ENCODE data around the gene MPEG1. TPM values are rescaled to one million over a fixed set of nuclear protein-coding genes. Genes with fewer than 3 reads are reported as not detected.
A peak's percentile ranks its signal among the peaks of the same experiment; 100 is the strongest.

Gene MPEG1, protein sequence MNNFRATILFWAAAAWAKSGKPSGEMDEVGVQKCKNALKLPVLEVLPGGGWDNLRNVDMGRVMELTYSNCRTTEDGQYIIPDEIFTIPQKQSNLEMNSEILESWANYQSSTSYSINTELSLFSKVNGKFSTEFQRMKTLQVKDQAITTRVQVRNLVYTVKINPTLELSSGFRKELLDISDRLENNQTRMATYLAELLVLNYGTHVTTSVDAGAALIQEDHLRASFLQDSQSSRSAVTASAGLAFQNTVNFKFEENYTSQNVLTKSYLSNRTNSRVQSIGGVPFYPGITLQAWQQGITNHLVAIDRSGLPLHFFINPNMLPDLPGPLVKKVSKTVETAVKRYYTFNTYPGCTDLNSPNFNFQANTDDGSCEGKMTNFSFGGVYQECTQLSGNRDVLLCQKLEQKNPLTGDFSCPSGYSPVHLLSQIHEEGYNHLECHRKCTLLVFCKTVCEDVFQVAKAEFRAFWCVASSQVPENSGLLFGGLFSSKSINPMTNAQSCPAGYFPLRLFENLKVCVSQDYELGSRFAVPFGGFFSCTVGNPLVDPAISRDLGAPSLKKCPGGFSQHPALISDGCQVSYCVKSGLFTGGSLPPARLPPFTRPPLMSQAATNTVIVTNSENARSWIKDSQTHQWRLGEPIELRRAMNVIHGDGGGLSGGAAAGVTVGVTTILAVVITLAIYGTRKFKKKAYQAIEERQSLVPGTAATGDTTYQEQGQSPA
- total RNA-seq, result 18.0 TPM

DNA sequence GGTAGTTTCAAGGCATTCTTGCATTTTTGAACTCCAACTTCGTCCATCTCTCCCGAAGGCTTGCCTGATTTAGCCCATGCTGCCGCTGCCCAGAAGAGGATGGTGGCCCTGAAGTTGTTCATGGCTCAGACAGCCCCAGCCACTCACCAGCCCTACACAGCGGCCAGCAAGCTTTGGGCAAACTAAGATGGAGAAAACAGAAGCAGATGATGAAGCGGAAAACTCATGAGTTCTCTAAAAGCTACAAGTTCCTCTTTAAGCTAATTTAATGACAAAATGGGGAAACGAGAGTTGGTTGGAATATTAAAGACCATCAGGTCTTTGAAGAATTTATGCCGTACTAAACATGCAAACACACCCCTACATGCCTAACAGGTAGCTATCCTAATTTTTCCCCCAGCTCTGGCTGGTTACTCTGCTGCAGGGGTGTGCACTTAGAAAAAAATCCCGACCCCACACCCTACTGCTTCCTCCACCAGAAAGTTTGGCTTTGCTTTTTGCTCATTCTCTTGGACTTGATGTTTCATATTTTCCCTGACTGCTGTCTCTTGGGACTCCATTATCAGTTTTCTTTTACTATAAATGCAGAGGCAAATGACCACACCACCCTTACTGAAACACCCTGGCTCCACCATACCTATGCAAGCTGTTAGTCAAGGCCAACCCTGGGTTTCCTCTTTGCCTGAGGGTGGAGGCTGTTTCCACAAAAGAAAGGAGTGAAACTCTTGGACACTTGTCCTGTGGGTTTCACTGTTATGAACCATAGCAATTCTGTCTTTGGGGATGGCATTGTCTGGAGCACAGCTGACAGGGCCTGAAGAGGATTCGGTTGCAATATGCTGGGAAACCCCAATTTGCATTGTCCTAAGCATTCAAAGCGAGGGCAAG is at the start of gene MPEG1:
TSS of gene MPEG1 (minus strand) at position 184 of the 888 bp plus-strand sequence. CDS start at position 122, 62 bp downstream.
- intact Hi-C loops (cut with DNase I), result no loop called here
- DNase-seq (ENCODE audit: low spot score) (no peak), ATAC-seq (no peak)

DNA sequence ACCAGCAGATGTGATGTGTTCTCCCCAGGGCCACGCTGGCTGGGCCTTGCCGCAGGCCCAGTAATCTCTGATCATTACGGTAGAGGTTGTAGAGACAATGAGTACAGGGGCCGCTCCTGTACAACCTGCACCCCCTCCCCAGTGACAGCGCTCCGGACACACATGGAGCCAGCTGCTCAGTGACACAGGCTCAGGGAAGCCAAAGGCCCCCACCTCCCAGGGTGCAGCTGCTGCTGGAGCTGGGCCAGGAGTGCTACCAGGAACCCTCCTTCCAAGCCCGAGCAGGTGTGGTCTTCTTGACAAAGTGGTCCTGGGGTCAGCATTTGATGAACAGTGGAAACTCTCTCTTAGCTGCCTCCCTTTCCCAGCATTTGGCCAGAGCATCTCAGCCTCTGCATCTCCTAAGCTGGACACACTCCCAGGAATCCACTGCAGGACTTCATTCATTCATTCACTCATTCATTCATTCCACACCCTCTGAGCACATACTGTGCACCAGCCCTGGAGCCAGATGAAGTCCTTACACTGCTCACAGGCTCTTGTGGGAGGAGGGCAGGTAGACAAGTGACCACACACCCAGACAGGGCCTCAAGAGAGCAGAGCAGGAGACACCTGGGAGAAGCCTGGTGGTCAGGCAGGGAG is 49.6 kb upstream of the MPEG1 start:
- no peak for DNase-seq (ENCODE audit: low spot score)
- intact Hi-C loops (cut with DNase I), result no loop called here
- ATAC-seq, result no peak

DNA sequence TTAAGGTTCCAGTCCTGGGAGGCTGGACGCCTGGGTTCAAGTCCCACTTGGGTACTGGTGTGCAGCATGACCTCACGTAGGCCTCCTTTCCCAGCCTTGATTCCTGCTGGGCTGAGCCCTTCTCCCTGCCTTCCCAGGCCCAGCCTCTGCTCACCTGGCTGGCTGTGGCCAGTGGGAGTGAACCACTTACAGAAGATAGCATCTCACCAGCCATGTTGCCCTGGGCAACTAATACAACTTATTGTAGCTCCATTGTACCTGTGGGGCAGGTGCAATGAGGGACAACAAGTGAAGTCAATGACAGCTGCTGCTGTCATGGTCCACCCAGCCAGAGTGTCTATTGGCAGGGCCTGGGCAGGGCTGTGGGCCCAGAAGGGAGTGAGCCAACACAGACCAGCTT is 48.4 kb upstream of the MPEG1 start:
- DNase-seq (ENCODE audit: low spot score) (no peak), ATAC-seq (no peak)
- intact Hi-C loops (cut with DNase I), result no loop called here

DNA sequence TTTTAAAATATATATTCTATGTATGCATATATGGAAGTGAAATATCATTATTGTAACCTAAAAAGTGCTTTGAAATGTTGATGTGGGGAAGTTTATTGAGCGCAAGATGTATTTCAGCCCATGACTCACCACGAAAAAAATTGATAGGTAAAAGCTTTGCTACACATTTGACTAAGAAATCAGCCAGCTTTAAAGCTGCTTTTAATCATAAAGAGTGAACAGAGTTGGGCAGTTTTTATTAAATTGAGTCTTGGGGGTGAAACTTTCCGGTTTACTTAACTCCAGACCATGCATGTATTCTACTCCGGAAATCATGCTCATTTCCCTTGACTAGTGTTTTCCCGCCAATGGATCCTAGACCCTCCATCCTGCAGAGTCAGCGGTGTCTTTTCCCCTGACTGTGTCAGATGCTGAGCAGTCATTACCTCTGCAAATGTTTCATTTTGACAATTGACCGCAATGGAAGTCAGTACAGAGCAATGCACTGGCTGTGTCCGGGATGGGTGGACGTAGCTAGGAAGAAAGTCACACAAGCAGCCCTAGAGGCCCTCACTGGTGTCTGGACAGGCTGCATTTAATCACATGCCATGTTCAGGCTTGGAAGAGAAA is 47.2 kb upstream of the MPEG1 start:
- intact Hi-C loops (cut with DNase I), result no loop called here
- DNase-seq (ENCODE audit: low spot score), result no peak
- no peak for ATAC-seq

DNA sequence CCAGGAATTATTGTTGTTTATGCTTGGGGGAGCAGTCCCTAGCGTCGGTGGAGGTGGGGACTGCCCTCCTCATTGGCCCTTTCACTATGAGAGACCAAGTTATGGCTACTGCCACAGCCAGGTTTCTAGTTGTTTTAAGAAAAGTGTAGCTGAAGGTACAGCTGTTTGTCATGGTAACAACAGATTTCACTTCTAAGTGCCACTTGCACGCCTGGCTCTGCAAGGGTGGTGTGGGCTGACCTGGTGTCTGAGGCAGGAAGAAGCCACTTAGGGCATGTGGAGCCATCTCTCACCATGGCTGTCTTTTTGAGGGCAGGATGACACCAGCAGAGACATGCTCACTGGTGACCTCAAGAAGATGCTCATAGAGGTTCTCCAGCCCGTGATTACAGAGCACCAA is 46.3 kb upstream of the MPEG1 start:
- DNase-seq (ENCODE audit: low spot score), result no peak
- ATAC-seq, result no peak
- intact Hi-C loops (cut with DNase I), result no loop called here

DNA sequence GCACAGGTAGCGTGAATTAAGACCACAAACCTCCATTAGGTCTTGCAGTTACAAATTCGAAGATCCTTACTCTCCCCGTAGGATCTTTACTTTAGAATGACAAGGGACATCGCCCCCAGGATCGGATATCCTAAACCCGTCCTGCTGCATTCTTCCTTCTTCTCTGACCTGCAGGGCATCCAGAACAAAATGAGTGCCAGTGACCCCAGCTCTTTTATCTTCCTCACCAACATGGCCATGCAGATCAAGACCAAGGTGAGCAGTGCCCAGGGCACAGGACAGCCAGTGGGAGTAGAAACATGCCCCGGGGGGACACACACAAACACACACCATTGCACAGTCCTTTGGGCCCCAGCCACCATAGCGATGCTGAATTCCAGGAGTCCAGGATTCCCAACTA is 42.6 kb upstream of the MPEG1 start:
- DNase-seq (ENCODE audit: low spot score) (no peak), ATAC-seq (no peak)
- intact Hi-C loops (cut with DNase I), result no loop called here

DNA sequence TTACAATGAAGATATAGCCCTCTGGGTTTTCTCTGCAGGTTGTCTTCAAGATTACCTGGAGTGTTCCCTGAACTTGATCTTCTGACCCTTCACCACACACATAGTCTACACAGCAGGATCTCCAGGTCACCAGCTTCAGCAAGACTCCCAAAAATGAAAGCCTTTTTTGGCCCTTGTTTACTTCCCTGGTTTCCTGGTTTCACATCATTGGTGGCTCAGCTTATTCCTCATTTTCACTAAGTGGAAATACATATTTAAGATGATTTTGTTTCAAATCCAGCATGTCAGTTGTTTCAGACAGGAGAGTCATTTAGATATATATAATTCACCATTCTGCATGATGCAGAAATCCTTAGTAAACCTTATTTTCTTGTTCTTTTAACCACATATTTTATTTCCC is 41.6 kb upstream of the MPEG1 start:
- DNase-seq (ENCODE audit: low spot score) (no peak), ATAC-seq (no peak)
- intact Hi-C loops (cut with DNase I), result no loop called here

DNA sequence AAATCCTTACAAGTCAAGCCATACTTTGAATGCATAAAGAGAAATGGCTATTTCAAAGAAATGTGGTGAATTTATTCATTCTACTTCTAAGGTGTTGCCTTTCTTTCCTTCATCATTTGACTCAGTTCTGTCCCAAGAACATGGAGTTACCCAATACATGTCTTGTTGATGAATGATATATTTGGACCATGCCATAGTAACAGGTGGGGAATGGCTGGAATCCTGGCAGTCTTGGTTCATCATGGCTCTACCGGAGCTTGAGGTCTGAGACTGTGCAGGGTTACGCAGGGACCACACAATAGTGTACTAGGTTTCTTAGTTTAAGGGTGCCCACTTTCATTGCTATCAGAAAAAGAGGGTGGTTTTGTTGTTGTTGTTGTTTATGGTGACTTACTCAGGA is 40.3 kb upstream of the MPEG1 start:
- no peak for DNase-seq (ENCODE audit: low spot score)
- intact Hi-C loops (cut with DNase I), result no loop called here
- ATAC-seq, result no peak

DNA sequence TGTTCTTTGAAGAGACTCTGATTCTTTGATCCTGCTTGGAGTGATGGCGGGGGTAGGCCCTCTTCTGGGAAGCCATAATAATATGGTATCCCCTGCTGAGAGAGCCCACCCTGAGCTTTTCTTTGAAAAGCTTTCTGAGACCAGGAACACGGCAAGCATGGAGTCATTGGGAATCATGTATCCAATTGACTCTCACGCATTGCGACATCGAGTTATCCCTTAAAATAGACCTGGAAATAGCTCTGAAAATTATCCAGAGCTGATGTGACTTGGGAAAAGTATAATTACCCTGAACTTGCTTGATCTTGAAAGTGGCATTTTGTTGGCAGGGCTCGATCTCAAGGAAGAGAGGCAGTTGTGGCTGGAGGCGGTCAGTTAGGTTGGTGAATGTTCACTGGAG is 36.8 kb upstream of the MPEG1 start:
- intact Hi-C loops (cut with DNase I), result loop anchor here (10.0 kb wide), 1 partner anchor 255 kb away; no protein-coding TSS in a partner anchor
- ATAC-seq (no peak), DNase-seq (ENCODE audit: low spot score) (no peak)

DNA sequence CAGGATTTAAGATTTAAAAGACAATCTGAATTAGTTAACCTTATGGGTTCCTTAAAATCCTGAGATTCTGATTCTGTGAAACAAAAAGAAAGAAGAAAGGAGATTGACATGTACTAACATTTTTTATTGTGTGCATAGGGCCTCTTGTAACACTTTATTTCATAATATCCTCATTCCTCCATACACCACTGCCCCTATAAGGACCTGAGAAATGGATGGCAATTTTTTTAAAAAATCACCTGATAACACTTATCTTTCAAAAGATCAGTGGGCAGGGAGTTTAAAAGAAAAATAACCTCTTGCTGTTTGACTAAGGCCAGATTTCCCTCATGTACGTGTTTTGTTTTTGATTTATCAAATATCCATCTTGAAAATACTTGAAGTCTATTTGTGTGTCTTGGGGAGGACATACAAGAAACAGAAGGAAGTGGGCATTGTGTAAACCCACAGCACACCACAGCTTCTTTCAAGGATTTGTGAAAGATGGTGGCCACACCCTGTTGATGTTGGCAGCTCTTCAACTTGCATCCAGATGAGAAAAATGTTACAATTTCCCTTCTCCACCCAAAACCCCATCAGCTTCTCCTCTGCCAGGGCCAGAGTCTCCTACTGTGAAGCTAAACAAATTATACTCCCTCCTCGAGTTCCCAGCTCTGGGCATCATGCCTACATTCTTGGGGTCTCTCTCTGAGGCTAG is 35.0 kb upstream of the MPEG1 start:
- intact Hi-C loops (cut with DNase I), result loop anchor here (10.0 kb wide), 1 partner anchor 253 kb away; no protein-coding TSS in a partner anchor
- DNase-seq (ENCODE audit: low spot score) (no peak), ATAC-seq (peak; percentile 90)

DNA sequence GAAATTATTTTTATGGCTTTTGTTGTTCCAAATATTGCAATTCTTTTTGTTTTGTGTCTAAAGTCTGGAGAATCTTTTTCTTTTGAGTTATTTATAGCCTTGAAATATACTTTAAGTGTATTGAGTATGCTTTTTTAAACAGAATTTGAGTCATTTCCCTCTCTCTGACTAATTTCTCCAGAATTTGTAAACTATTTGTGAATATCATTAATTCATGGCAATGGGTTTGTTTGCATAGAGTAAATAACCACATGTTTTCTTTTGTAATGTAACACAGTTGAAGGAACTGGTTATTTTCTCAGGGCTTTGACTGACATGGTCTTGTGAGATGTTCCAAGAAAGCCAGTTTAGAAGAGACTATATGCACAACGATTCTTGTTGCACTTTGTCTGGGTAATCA is 30.9 kb upstream of the MPEG1 start:
- DNase-seq (ENCODE audit: low spot score) (no peak), ATAC-seq (no peak)
- intact Hi-C loops (cut with DNase I), result loop anchor here (10.0 kb wide), 1 partner anchor 249 kb away; no protein-coding TSS in a partner anchor

DNA sequence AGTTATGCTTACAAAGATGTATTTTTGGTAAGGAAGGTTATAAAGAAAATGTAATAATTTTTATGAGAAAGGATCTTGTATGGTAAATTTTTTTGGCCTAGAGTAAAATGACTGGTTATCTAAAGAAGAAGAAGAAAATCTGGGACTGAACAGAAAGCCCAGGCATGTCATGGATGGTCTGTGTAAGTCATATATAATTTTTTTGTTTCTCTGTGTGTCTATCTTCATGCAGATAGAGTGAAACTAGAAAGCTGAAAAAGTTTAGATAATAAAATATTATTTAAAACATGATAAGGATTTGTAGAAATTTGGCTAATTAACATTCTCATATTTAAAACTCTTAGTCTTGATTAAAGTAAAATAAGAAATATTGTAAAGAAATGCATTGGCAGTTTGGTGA is 27.6 kb upstream of the MPEG1 start:
- ATAC-seq (no peak), DNase-seq (ENCODE audit: low spot score) (no peak)
- intact Hi-C loops (cut with DNase I), result loop anchor here (10.0 kb wide), 1 partner anchor 246 kb away; no protein-coding TSS in a partner anchor

DNA sequence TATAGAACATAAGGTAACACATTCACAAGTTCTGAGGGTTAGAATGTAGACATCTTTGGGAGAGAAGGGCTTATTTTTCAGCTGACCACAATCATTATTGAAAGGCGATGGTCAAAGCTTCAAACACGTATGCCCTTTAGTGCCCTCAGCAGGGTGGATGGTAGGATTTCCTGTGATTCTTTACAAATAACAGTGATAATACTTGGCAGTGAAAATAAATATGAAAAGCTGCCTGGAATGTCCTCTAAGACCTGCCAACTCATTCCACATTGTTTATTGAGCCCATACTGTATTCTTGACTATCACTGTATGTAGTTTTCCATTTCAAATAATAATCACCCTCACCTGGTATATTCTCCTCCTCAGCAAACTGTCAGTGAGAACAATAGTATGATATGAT is 13.7 kb upstream of the MPEG1 start:
- intact Hi-C loops (cut with DNase I), result no loop called here
- DNase-seq (ENCODE audit: low spot score) (no peak), ATAC-seq (no peak)

DNA sequence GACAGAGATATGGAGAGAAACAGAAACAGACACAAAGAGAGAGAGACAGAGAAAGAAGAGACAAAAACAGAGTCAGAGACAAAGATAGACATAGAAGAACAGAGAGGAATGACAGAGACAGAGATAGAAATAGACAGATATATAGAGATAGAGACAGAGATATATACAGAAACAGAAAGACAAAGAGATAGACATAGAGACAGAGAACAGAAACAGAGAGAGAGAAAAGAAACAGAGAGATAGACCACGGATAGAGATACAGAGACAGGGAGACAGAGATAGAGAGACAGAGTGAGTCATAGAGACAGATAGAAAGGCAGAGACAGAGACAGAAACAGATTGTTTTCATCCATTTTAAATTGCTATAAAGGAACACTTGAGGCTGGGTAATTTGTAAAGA is 12.3 kb upstream of the MPEG1 start:
- intact Hi-C loops (cut with DNase I), result no loop called here
- DNase-seq (ENCODE audit: low spot score) (no peak), ATAC-seq (no peak)

DNA sequence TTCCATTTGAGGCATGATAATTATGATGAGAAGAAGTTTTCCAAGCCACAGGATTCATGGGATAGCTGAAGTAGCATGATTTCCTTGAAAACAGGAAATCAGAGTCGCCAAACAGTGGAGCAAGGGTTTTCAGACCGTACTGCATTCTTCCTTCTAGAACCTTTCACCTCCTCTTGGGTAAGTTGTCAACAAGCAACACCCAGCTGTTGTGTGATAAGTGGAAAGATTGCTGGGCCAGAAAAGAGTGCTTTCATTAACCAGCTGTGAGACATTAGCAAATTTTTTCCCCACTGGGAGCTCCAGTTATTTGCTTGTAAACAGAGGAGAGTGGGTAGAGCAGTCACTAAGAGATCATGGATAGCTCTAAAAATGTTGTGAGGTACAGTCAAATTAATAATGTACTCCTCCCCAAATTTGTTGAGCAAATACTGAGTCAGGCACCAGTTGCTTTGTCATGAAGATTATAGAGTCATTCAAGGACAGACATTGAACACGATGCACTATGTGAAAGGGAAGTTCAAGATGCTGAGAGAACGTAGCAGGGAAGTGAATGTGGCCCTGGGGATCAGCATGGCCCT is 11.7 kb upstream of the MPEG1 start:
- DNase-seq (ENCODE audit: low spot score) (no peak), ATAC-seq (peak; percentile 88)
- intact Hi-C loops (cut with DNase I), result no loop called here

DNA sequence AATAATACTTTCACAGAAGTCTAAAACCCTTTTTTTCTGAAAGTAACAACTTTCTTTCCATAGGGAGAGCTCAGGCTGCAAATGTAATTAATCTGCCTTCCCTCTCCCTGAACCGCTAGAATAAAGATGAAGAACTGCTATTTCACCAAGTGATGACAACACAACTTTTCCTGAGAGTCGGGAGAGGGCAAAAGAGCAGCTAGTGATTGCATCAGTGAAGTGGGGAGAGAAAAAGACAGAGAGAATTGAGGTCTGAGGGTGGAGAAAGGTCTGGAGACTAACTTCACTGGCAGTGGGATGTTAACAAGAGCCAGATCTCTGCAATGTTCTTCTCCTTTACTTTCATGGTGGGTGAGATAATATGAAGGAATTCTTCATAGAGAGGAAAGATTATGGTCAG is 10.9 kb upstream of the MPEG1 start:
- DNase-seq (ENCODE audit: low spot score) (no peak), ATAC-seq (peak; percentile 29)
- intact Hi-C loops (cut with DNase I), result no loop called here

DNA sequence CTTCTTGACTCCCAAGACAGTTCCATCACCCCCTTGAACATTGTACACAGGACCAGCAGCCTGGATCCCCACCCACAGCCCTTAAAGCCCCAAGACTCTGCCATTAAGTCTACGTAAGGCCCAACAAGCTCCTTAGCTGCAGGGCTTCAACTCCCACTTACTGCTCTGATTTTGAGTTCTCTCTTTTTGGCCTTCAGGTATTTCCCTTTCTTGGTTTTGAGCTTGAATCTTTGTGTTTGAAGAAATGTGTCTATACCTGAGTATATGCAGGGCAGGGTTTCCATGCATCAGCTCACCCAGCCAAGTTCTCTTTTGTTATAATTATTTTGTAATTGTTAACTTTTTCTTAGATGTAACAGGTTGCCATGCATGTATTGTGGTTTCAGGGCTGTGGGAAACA is 10.4 kb upstream of the MPEG1 start:
- no peak for ATAC-seq

More for the DNA sequence above, 10.4 kb upstream of the MPEG1 start:
- intact Hi-C loops (cut with DNase I), result no loop called here
- no peak for DNase-seq (ENCODE audit: low spot score)
